HCT116 (cell line): ENCODE measurements around the gene AOAH. TPM values are rescaled to one million over a fixed set of nuclear protein-coding genes. Genes with fewer than 3 reads are reported as not detected.

Experiments
- ATAC-seq: fragments of 200-7000 bp; cut with Tn5 transposase; 2 replicates; pipeline ENCODE4 v1.9.1; 2020; ENCODE audit warnings: mild to moderate bottlenecking, moderate library complexity
- BruUV-seq: library from RNA; stranded (reverse); fragments of 400-500 nt; replicated peaks from 2 replicates; lab custom pipeline; 2021; lab: Mats Ljungman, UMichigan
- CTCF ChIA-PET: fragments of 300-600 bp; sonication (Branson Sonifier 250); formaldehyde crosslinking; loops from one replicate; lab custom pipeline; 2021; ENCODE audit warnings: antibody characterized with exemption; lab: Charles Lee
- POLR2A ChIA-PET: fragments of 300-600, 350-600 bp; sonication (Branson Sonifier 250); formaldehyde crosslinking; loops from one replicate; lab custom pipeline; 2021; ENCODE audit warnings: antibody characterized with exemption; lab: Charles Lee
- RAD21 ChIA-PET, 2 experiments: fragments of 300-600 bp; sonication (Branson Sonifier 250); formaldehyde crosslinking; loops; one replicate each; lab custom pipeline; 2023; ENCODE audit warnings: low total read pairs in 2 of 2; ENCODE audit not compliant: uncharacterized antibody in 2 of 2, unreplicated experiment in 2 of 2, low non-redundant PET in 1 of 2; lab: Charles Lee
- DNase-seq: peaks from one replicate; pipeline ENCODE4 v3.0.0-alpha.2; 2010; ENCODE audit warnings: low read depth, low spot score
- H2AFZ ChIP-seq: fragments of 200-600 bp; shearing (Covaris generic), sonication (generic); 2 replicates; pipeline ENCODE4 v1.6.1; 2017; ENCODE audit warnings: low read depth, mixed run types, mixed read lengths, antibody characterized with exemption, low read length; ENCODE audit not compliant: poor library complexity, severe bottlenecking
- H3K27ac ChIP-seq: 2 replicates; pipeline ENCODE4 v1.5.1; 2012; ENCODE audit warnings: low read depth, low read length
- H3K27me3 ChIP-seq: fragments of 200-600 bp; sonication (generic); 2 replicates; pipeline ENCODE4 v1.6.1; 2016; ENCODE audit warnings: mixed run types, low read length, mixed read lengths; ENCODE audit not compliant: insufficient read depth
- H3K36me3 ChIP-seq, 2 experiments: fragments of 200-500 bp in 1 of 2; fragments of 200-600 bp in 1 of 2; sonication (Bioruptor generic) in 1 of 2; sonication (generic) in 1 of 2; 2 replicates each; pipeline versions ENCODE4 v1.5.1 to v1.6.1; 2014 to 2016; ENCODE audit warnings: low read length in 2 of 2, inconsistent platforms in 1 of 2, mixed read lengths in 1 of 2, mixed run types in 1 of 2; ENCODE audit not compliant: insufficient read depth in 2 of 2, control insufficient read depth in 1 of 2
- H3K4me1 ChIP-seq, 2 experiments: fragments of 200-600 bp in 1 of 2; sonication (generic) in 1 of 2; 2 replicates each; pipeline versions ENCODE4 v1.5.1 to v1.6.1; 2012 to 2017; ENCODE audit warnings: low read length in 2 of 2, inconsistent platforms in 1 of 2, mild to moderate bottlenecking in 1 of 2, mixed read lengths in 1 of 2, mixed run types in 1 of 2, moderate library complexity in 1 of 2; ENCODE audit not compliant: insufficient read depth in 2 of 2, control insufficient read depth in 1 of 2
- H3K4me2 ChIP-seq: fragments of 200-600 bp; sonication (generic); 2 replicates; pipeline ENCODE4 v1.6.1; 2017; ENCODE audit warnings: mixed run types, low read length, mixed read lengths
- H3K4me3 ChIP-seq, 2 experiments: fragments of 200-600 bp in 1 of 2; sonication (generic) in 1 of 2; replicated peaks in 1 of 2; 2 replicates each; pipeline ENCODE4 v1.5.1; 2011 to 2016; ENCODE audit warnings: low read length in 2 of 2, control low read depth in 1 of 2, low read depth in 1 of 2, mild to moderate bottlenecking in 1 of 2, mixed read lengths in 1 of 2, mixed run types in 1 of 2
- H3K79me2 ChIP-seq: fragments of 200-600 bp; sonication (generic); 2 replicates; pipeline ENCODE4 v1.6.1; 2017; ENCODE audit warnings: mild to moderate bottlenecking, mixed run types, low read length, moderate library complexity, mixed read lengths; ENCODE audit not compliant: insufficient read depth
- H3K9ac ChIP-seq: fragments of 200-600 bp; sonication (generic); 2 replicates; pipeline ENCODE4 v1.6.1; 2016; ENCODE audit warnings: low read length, mixed read lengths
- H3K9me2 ChIP-seq: fragments of 200-600 bp; sonication (generic), shearing (Covaris generic); 2 replicates; pipeline ENCODE4 v1.6.1; 2017; ENCODE audit warnings: mixed run types, mild to moderate bottlenecking, moderate library complexity; ENCODE audit not compliant: insufficient read depth
- H3K9me3 ChIP-seq, 2 experiments: fragments of 200-500 bp in 1 of 2; fragments of 200-600 bp in 1 of 2; sonication (Bioruptor generic) in 1 of 2; sonication (generic) in 1 of 2; 2 replicates each; pipeline ENCODE4 v1.6.1; 2014 to 2017; ENCODE audit warnings: low read length in 2 of 2, mixed read lengths in 2 of 2, inconsistent platforms in 1 of 2, low read depth in 1 of 2, mild to moderate bottlenecking in 1 of 2, mixed run types in 1 of 2, moderate library complexity in 1 of 2; ENCODE audit not compliant: control insufficient read depth in 1 of 2, insufficient read depth in 1 of 2
- H4K20me1 ChIP-seq: fragments of 200-600 bp; sonication (generic), shearing (Covaris generic); 2 replicates; pipeline ENCODE4 v1.6.1; 2017; ENCODE audit warnings: mixed run types, mild to moderate bottlenecking, moderate library complexity; ENCODE audit not compliant: insufficient read depth
- CEBPB ChIP-seq: IDR thresholded peaks from 2 replicates; pipeline ENCODE4 v1.6.1; 2012; ENCODE audit warnings: low read depth
- EZH2 ChIP-seq: fragments of 200-600 bp; sonication (generic); IDR thresholded peaks from 2 replicates; pipeline ENCODE4 v1.6.1; 2017; ENCODE audit warnings: antibody characterized with exemption, mixed run types
- EZH2phosphoT487 ChIP-seq: fragments of 200-600 bp; IDR thresholded peaks from 2 replicates; pipeline ENCODE4 v1.6.1; 2018; ENCODE audit warnings: antibody characterized with exemption, borderline replicate concordance
- FOSL1 ChIP-seq: IDR thresholded peaks from 2 replicates; pipeline ENCODE4 v1.6.1; 2012; ENCODE audit warnings: low read depth
- JUND ChIP-seq: IDR thresholded peaks from 2 replicates; pipeline ENCODE4 v1.6.1; 2012
- MAX ChIP-seq: IDR thresholded peaks from 2 replicates; pipeline ENCODE4 v1.6.1; 2012
- POLR2AphosphoS5 ChIP-seq: IDR thresholded peaks from 2 replicates; pipeline ENCODE4 v1.6.1; 2011; ENCODE audit warnings: mild to moderate bottlenecking, low read depth, low read length, moderate library complexity
- REST ChIP-seq: IDR thresholded peaks from 2 replicates; pipeline ENCODE4 v1.6.1; 2012; ENCODE audit warnings: low read depth
- SIN3A ChIP-seq: IDR thresholded peaks from 2 replicates; pipeline ENCODE4 v1.6.1; 2012; ENCODE audit warnings: low read depth
- SP1 ChIP-seq: IDR thresholded peaks from 2 replicates; pipeline ENCODE4 v1.6.1; 2012; ENCODE audit warnings: low read depth
- TCF7L2 ChIP-seq: IDR thresholded peaks from 2 replicates; pipeline ENCODE4 v1.7.0; 2011; ENCODE audit warnings: borderline replicate concordance, inconsistent platforms; ENCODE audit not compliant: insufficient read depth, insufficient read length; ENCODE audit errors: extremely low read depth
- YY1 ChIP-seq: IDR thresholded peaks from 2 replicates; pipeline ENCODE4 v1.6.1; 2011; ENCODE audit warnings: low read length, low read depth, moderate library complexity, mild to moderate bottlenecking; ENCODE audit not compliant: insufficient replicate concordance; ENCODE audit errors: extremely low read depth
- ZFX ChIP-seq: fragments of 450-650 bp; IDR thresholded peaks from 2 replicates; pipeline ENCODE4 v1.6.1; 2017
- ZNF274 ChIP-seq: fragments of 200-500 bp; sonication (Bioruptor generic); IDR thresholded peaks from 2 replicates; pipeline ENCODE4 v1.6.1; 2014; ENCODE audit warnings: mild to moderate bottlenecking, low read depth, low read length, inconsistent platforms
- intact Hi-C: fragments of 100-400 bp; cut with micrococcal nuclease; formaldehyde crosslinking; loops from 2 replicates; pipeline ENCODE4 v1.10.0; 2022
- total RNA-seq: library from RNA; stranded (reverse); gene quantifications from one replicate; pipeline ENCODE4 v1.2.1, GENCODE V29; 2021; ENCODE audit not compliant: unreplicated experiment

AOAH gene
- total RNA-seq, 1 experiment from 2014 or later: 1.1 TPM

GRCh38 chr7:36532981-36533499, 191.3 kb downstream of the AOAH start:
- no peak overlapping the region for H3K9ac ChIP-seq
- RAD21 ChIA-PET: no interaction called here
- H3K27ac ChIP-seq: no peak overlapping the region
- CTCF ChIA-PET: no interaction called here
- no peaks in the 10 kb centered on the region for H4K20me1 ChIP-seq
- H3K4me3 ChIP-seq: no peak overlapping the region
- no peaks in the 10 kb centered on the region for H3K27me3 ChIP-seq
- no peaks in the 10 kb centered on the region for H3K9me3 ChIP-seq
- ATAC-seq (no peak), DNase-seq (no peak)
- H2AFZ ChIP-seq: no peak overlapping the region
- no peaks in the 10 kb centered on the region for H3K36me3 ChIP-seq
- intact Hi-C loops: no loop called here
- no peak for TF ChIP-seq MAX
- TF ChIP-seq POLR2AphosphoS5: no peak
- TF ChIP-seq ZFX: no peak
- TF ChIP-seq FOSL1: no peak
- no peak for TF ChIP-seq JUND
- no peak for TF ChIP-seq TCF7L2
- no peak for TF ChIP-seq SP1
- no peak for TF ChIP-seq EZH2
- no peak for TF ChIP-seq CEBPB
- TF ChIP-seq ZNF274: no peak
- no peak for TF ChIP-seq REST
- TF ChIP-seq EZH2phosphoT487: no peak
- TF ChIP-seq SIN3A: no peak
- no peak for TF ChIP-seq YY1
- no TSS peak for BruUV-seq
- H3K4me1 ChIP-seq: peaks cover 2 to 9% of the 10 kb centered on the region in 2 experiments; a peak in 3 of 4 replicates
- POLR2A ChIA-PET: no interaction called here
- H3K79me2 ChIP-seq: no peaks in the 10 kb centered on the region
- H3K9me2 ChIP-seq: no peaks in the 10 kb centered on the region
- no peak overlapping the region for H3K4me2 ChIP-seq
